CD4-positive, alpha-beta T cell treated with Interleukin-12 subunit alpha and Interleukin-12 subunit beta, for 1 hour (primary cell): ENCODE measurements around the gene MTG1.

Experiments
- DNase-seq: peaks from one replicate; pipeline ENCODE4 v3.0.0-alpha.2; 2020

The MTG1 gene

GRCh38 chr10:133394064-133394663 is at the start of gene MTG1:
TSS of gene MTG1 (plus strand) at chr10:133394157. CDS start at chr10:133394221, 64 bp downstream.
- peak; percentile 94 for DNase-seq

GRCh38 chr10:133344236-133344635 is 49.7 kb upstream of the MTG1 start:
- no peak for DNase-seq

- DNase-seq = no peak
These were observed 47.5 kb upstream of the MTG1 start for GRCh38 chr10:133346413-133346812.

GRCh38 chr10:133347710-133348517 is 46.0 kb upstream of the MTG1 start:
- no peak for DNase-seq

GRCh38 chr10:133349160-133349568 is 44.8 kb upstream of the MTG1 start:
- DNase-seq = no peak

GRCh38 chr10:133349577-133350011 is 44.4 kb upstream of the MTG1 start:
- DNase-seq = no peak

GRCh38 chr10:133350283-133350949 is 43.5 kb upstream of the MTG1 start:
- no peak for DNase-seq

GRCh38 chr10:133350950-133351329 is 43.0 kb upstream of the MTG1 start:
- no peak for DNase-seq

GRCh38 chr10:133351408-133352318 is 42.3 kb upstream of the MTG1 start:
- DNase-seq = no peak

- no peak for DNase-seq
These were observed 40.6 kb upstream of the MTG1 start for GRCh38 chr10:133353202-133353959.

- no peak for DNase-seq
These were observed 39.9 kb upstream of the MTG1 start for GRCh38 chr10:133353988-133354605.

- DNase-seq = no peak
These were observed 39.2 kb upstream of the MTG1 start for GRCh38 chr10:133354672-133355240.

- no peak for DNase-seq
These were observed 38.7 kb upstream of the MTG1 start for GRCh38 chr10:133355266-133355665.

- DNase-seq = no peak
These were observed 38.0 kb upstream of the MTG1 start for GRCh38 chr10:133355991-133356390.

GRCh38 chr10:133356549-133357284 is 37.2 kb upstream of the MTG1 start:
- DNase-seq = no peak

GRCh38 chr10:133357285-133358161 is 36.4 kb upstream of the MTG1 start, which contains the start of gene FUOM:
TSS of gene FUOM (minus strand) at chr10:133358019. CDS start at chr10:133358007, 12 bp downstream.
- DNase-seq = peak; percentile 80

- DNase-seq = no peak
These were observed 35.6 kb upstream of the MTG1 start for GRCh38 chr10:133358162-133358924.

GRCh38 chr10:133358925-133359310 is 35.0 kb upstream of the MTG1 start:
- DNase-seq = no peak
